ENCODE data around the gene PBX1. TPM values are rescaled to one million over a fixed set of nuclear protein-coding genes. Genes with fewer than 3 reads are reported as not detected.
A peak's percentile ranks its signal among the peaks of the same experiment; 100 is the strongest.

The PBX1 gene
- total RNA-seq, 2 experiments from 2014 or later, result not detected

DNA sequence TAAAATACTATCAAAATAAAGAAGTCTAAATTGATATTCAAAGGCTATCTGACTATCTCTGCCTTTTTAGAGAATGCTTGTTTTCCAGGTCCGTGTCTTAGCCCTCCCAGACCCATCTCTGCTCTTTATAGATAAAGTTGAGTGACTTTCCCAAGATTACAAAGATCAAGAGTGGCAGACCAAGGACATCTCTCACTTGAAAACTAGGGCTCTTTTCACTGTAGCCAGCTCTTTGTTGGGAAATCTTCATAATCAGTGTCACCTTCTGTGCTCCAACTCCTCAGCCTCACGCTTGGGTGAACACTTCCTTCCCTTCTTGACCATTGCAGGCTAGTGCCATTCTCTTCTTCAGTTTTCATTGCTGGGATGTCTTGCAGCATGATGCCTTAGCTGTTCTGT, 211.1 kb downstream of the PBX1 start:
- no peak overlapping the region for H3K4me3 Mint-ChIP-seq
- TF ChIP-seq, protein P1, sequence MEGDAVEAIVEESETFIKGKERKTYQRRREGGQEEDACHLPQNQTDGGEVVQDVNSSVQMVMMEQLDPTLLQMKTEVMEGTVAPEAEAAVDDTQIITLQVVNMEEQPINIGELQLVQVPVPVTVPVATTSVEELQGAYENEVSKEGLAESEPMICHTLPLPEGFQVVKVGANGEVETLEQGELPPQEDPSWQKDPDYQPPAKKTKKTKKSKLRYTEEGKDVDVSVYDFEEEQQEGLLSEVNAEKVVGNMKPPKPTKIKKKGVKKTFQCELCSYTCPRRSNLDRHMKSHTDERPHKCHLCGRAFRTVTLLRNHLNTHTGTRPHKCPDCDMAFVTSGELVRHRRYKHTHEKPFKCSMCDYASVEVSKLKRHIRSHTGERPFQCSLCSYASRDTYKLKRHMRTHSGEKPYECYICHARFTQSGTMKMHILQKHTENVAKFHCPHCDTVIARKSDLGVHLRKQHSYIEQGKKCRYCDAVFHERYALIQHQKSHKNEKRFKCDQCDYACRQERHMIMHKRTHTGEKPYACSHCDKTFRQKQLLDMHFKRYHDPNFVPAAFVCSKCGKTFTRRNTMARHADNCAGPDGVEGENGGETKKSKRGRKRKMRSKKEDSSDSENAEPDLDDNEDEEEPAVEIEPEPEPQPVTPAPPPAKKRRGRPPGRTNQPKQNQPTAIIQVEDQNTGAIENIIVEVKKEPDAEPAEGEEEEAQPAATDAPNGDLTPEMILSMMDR (IDR thresholded peaks at IDR 0.05), result no peak
- no peaks in the 10 kb centered on the region for H3K4me1 Mint-ChIP-seq (ENCODE audit: low read depth)
- POLR2A ChIA-PET, result no interaction called here
- CTCF ChIA-PET, result no interaction called here
- H3K27me3 Mint-ChIP-seq, result no peaks in the 10 kb centered on the region
- H3K36me3 Mint-ChIP-seq (ENCODE audit: low read depth), result no peaks in the 10 kb centered on the region
- H3K27ac Mint-ChIP-seq, result no peak overlapping the region
- DNase-seq (no peak), ATAC-seq (no peak)
- intact Hi-C loops (cut with micrococcal nuclease), result no loop called here
- H3K9me3 Mint-ChIP-seq, result no peaks in the 10 kb centered on the region

DNA sequence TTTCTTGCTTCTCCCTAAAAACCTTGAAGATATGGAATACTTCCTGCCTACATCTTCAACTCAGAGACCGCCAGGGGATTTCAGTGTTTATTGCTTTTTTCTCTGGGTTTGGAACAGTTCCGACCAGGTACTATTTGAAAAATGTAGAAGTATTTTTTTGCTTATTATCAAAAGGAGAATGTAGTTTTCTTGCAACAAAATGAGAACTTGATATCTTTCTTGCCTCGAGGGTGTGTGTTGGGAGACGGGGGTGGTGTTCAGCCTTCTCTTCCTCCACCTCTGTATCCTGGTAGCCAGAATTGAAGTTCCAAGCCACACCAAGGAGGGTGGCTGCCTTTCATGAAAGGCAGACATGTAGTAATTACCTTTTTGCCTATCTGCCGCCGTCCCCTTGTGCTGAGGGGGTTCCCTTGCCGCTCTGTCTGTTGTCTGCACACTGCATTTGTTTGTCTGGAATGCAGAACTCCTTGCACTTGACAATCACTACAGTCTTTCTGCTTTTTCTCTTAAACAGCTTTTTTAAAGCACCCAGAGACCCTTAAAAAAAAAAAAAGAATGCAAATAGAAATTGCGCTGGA, 212.1 kb downstream of the PBX1 start:
- no peaks in the 10 kb centered on the region for H3K27me3 Mint-ChIP-seq
- H3K27ac Mint-ChIP-seq, result no peak overlapping the region
- no peaks in the 10 kb centered on the region for H3K9me3 Mint-ChIP-seq
- no peak for ATAC-seq
- intact Hi-C loops (cut with micrococcal nuclease), result no loop called here
- no peak for DNase-seq
- ChIA-PET CTCF (no interaction called here), POLR2A (no interaction called here)
- no peaks in the 10 kb centered on the region for H3K4me1 Mint-ChIP-seq (ENCODE audit: low read depth)
- H3K36me3 Mint-ChIP-seq (ENCODE audit: low read depth), result no peaks in the 10 kb centered on the region
- TF ChIP-seq, protein P1 (IDR thresholded peaks at IDR 0.05), result no peak
- no peak overlapping the region for H3K4me3 Mint-ChIP-seq

DNA sequence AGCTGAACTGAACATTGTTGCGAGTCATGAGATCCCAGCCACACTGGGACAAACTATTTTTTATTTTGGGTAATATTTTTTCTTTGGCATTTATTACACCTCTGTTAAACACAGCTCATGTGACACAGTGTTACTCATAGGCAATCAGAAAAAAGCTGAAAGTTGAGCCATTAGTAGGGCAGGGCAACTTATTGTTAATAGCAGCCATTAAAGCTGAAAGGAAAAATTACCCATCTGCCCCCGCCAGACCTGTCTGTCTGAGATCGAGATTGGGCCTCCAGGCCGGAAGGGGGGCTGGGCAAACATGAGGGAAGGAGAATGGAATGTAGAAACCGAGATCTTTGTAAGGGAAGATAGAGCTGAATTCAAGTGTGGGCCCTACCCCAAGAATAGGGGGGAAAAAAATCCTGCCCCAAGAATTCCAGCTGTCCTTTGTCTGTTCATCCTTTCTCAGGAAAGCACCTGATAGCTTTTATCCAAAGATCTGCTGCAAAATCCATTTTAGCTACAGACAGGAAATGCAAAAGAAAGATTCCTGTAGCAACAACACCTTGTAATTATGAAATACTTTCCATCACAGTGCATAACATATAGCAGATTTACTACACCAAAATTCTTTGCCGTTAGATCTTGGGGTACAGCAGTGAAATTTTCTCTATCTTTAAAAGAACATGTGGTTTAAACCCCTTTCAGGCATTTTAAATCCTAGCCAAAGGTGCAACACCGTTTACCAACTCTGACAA, 212.8 kb downstream of the PBX1 start:
- Mint-ChIP-seq H3K9me3 (no peaks in the 10 kb centered on the region), H3K27ac (no peak overlapping the region), H3K4me1 (ENCODE audit: low read depth) (no peaks in the 10 kb centered on the region), H3K27me3 (no peaks in the 10 kb centered on the region), H3K36me3 (ENCODE audit: low read depth) (no peaks in the 10 kb centered on the region), H3K4me3 (no peak overlapping the region)
- ATAC-seq (no peak), DNase-seq (no peak)
- CTCF ChIA-PET, result no interaction called here
- POLR2A ChIA-PET, result no interaction called here
- TF ChIP-seq, protein P1 (IDR thresholded peaks at IDR 0.05), result no peak
- intact Hi-C loops (cut with micrococcal nuclease), result no loop called here

DNA sequence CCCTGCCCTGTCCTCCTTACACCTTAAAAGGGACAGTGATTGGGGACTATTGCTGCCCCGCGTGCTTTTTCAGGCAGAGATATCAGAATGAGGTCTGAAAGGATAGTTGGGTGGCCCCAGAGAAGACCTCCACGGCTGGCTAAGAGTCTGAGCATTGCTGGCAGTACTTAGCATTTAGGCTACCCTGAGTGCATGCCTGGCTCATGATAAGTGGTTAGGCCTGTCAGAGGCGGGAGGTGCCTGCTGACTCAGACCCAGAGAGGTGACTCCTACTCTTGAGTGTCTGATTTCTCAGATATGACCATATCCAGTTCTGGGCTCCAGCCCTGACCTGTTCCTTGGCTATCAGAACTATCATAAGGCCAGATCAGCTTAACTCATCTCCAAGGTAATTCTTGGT, 213.7 kb downstream of the PBX1 start:
- H3K9me3 Mint-ChIP-seq, result no peaks in the 10 kb centered on the region
- TF ChIP-seq, protein P1 (IDR thresholded peaks at IDR 0.05), result no peak
- peak; percentile 55 for ATAC-seq

DNA sequence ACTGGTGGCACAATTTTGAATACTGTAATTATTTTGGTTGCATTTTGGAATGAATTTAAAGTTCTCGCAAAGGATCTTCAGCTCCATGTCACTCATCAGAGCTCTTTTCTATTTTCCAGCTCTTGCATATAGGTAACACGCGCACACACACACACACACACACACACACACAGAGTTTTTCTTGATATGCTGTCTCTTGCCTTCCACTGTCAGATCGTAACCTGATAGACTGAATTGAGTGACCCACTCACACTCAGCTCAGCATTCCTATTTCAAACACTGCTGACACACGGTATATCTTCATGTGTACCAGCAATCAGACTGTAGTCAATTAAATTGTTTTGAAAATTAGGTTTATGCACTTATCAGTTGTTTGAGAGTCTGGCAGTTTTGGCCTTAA, 214.1 kb downstream of the PBX1 start:
- intact Hi-C loops (cut with micrococcal nuclease), result no loop called here
- Mint-ChIP-seq H3K27me3 (no peaks in the 10 kb centered on the region), H3K27ac (no peak overlapping the region), H3K36me3 (ENCODE audit: low read depth) (no peaks in the 10 kb centered on the region), H3K9me3 (no peaks in the 10 kb centered on the region), H3K4me1 (ENCODE audit: low read depth) (no peaks in the 10 kb centered on the region), H3K4me3 (no peak overlapping the region)
- ATAC-seq (no peak), DNase-seq (no peak)
- ChIA-PET CTCF (interaction anchor here (1.1 to 2.4 kb wide), 3 partner anchors 9 to 14 kb away, joined by 3 to 7 read pairs (median 5); no protein-coding TSS in a partner anchor), POLR2A (interaction anchor here (0.9 kb wide), 1 partner anchor 23 kb away, joined by 4 read pairs; no protein-coding TSS in a partner anchor)
- TF ChIP-seq, protein P1 (IDR thresholded peaks at IDR 0.05), result no peak

More for the DNA sequence above, 213.7 kb downstream of the PBX1 start:
- peak; percentile 21 for DNase-seq
- CTCF ChIA-PET, result interaction anchor here (1.1 to 2.4 kb wide), 2 partner anchors 9 to 14 kb away, joined by 3 to 7 read pairs; no protein-coding TSS in a partner anchor
- intact Hi-C loops (cut with micrococcal nuclease), result no loop called here
- Mint-ChIP-seq H3K4me1 (ENCODE audit: low read depth) (no peaks in the 10 kb centered on the region), H3K36me3 (ENCODE audit: low read depth) (no peaks in the 10 kb centered on the region), H3K4me3 (no peak overlapping the region), H3K27me3 (no peaks in the 10 kb centered on the region), H3K27ac (no peak overlapping the region)
- POLR2A ChIA-PET, result no interaction called here

All from activated CD8-positive, alpha-beta T cell treated with anti-CD3 and anti-CD28 coated beads for 36 hours (primary cell).